ENCODE data around the gene TPRKB.
"Not testable (repeated sequence)": the region's sequence is repeated elsewhere in the genome, so short reads cannot be mapped to it uniquely, and the experiment has no call there.

TPRKB gene

DNA sequence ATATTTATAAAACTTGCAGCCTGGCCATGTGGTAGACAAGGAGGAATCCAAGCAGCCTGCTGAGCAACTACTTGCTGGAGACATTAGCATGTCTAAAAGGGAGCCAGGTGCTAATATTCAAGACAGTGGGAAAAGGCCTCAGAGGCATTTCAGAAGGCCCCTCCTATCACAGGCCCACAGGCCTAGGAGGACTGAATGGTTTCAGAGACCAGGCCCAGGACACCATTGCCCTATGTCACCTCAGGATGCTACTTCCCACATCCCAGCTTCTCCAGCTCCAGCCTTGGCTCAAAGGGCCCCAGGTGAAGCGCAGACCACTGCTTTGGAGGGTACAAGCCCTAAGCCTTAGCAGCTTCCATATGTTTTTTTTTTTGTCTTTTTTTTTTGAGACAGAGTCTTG, 39.0 kb downstream of the TPRKB start:
- no peak for DNase-seq

DNA sequence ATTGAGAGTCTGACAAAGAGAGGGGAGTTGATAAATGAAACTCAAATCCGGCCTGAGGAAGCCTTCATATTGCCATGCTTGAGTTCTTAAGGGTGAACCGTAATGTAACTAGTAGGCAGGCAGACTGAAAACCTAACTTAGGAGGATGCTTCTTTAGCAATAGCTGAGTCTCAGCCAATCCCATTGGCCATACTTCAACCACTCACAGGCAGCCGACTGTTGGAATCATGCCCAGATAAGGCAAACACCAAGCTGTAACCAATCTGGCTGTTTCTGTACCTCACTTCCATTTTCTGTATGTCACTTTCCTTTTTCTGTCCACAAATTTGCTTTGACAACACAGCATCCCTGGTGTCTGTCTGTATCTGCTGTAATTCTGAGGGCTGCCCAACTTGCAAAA, 39.5 kb downstream of the TPRKB start:
- DNase-seq = no peak

DNA sequence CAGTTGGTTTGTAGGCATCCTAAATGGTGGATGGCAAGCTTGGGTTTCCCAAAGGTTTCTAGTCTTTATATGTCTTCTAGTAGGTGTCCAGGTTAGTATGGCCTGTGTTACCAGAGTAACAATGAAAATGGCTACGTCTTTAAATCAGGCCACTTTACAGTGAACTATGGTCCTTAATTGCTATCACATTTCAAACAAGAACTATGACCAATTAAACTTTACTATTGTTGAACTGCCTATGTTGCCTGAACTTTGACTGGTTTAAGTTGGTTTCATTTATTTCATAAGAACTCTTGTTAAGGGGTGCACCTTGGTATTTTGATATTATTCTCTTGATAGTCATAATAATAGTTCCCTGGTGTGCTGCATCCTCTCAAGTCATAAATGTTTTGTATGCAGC, 40.2 kb downstream of the TPRKB start:
- DNase-seq = not testable (repeated sequence)

GRCh38 chr2:73696521-73696920, 40.6 kb downstream of the TPRKB start:
- not testable (repeated sequence) for DNase-seq

DNA sequence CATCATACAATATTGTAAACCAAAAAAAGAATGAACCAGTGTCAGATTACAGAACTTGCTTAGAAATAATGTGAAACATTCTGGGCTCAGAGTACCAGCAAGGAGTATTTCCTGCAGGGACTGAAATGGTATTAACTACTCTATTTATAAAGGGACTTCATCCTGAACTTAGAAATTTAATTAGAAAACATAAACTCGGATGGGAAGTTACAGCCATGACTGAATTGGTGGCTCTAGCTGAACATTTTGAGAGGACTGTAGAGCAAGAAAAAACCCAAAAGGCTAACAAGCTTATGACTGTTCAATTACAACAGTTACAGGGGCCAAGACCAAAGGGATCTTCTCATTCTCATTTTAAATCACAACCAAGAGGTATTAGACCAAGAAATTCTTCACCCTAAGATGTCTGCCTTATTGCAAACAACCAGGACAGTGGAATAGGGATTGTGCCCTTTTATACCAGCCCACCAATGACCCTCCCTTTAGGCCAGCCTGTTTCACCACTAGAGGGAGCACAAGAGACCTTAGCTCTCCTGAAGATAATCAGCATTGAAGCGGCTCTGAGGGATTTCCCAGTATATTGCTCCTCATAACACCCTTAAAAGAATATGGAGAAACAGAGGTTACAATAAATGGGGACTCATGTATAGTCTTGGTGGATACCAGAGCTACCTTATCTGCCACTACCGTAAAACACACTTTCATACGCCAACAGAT, 46.6 kb downstream of the TPRKB start:
- not testable (repeated sequence) for DNase-seq

GRCh38 chr2:73688494-73688893, 48.7 kb downstream of the TPRKB start:
- DNase-seq = not testable (repeated sequence)

- DNase-seq = no peak
These were observed 51.2 kb downstream of the TPRKB start for GRCh38 chr2:73685764-73686438.

DNA sequence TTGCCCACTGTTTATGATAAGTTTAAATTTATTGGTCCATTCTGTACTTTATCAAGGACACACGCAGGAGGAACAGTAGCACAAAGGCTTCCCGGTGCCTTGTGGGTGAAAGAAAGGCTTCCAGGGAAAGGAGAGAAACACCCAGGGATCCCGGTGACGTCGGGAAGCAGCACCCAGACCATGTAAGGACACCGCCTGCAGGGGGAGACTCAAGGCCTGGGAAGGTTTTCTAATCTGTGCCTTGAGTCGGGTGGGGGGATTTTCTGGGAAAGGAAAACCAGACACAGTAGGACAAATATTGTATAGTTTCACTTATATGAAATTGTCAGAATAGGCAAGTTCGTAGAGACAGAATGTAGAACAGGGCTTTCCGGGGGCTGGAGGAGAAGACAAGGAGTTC, 52.2 kb downstream of the TPRKB start:
- DNase-seq = not testable (repeated sequence)

GRCh38 chr2:73684325-73684724, 52.8 kb downstream of the TPRKB start:
- DNase-seq = not testable (repeated sequence)

- not testable (repeated sequence) for DNase-seq
These were observed 57.1 kb downstream of the TPRKB start for GRCh38 chr2:73679951-73680571.
